ENCODE results near the gene NCR3LG1.
A peak's percentile ranks its signal among the peaks of the same experiment; 100 is the strongest.

NCR3LG1 gene

DNA sequence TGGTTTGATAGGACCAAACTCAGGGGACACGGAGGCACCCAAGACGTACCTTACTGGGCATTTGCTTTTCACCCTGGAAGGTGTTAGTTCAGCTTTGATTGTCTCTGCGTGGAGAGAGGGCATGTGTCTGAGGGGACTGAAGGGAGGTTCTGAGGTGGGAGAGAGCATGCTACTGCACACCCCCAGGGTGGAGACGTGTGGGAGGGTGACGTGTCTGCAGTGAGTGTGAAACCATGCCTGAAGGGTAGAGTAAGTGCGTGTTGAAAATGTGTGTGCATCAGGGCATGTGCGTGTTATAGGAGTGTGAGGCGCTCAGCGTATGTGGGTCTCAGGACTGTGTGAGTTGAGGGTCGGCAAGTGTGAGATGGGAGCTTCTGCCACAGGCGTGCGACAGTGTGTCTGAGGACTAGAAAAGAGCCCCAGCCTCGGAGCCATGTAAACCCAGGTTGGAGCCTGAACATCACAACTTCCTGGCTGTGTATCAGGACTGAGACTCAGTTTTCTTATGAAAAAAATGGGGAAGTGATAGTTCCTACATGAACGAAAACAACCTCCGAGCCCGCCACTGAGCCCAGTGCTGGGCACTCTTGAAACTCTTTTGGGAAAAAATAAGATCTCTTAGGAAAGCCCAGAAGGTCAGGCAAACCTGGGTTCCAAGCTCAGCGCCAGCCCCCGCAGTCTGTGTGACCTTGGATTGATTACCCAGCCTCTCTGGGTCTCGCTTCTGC is 48.6 kb downstream of the NCR3LG1 start:
- Histone ChIP-seq H3K27me3 (ENCODE audit: insufficient read depth, poor library complexity, severe bottlenecking) (peaks cover 2% of the 10 kb centered on the region), H3K27ac (replicated peaks) (no peak overlapping the region), H3K4me3 (replicated peaks; ENCODE audit: insufficient read depth, low read length) (no peak overlapping the region)
- TF ChIP-seq SPI1 (IDR thresholded peaks at IDR 0.05; ENCODE audit: borderline replicate concordance, low read depth) (peak; percentile 76), POLR2AphosphoS5 (IDR thresholded peaks at IDR 0.05; ENCODE audit: low read depth) (no peak)
- TF ChIP-seq, protein P1, sequence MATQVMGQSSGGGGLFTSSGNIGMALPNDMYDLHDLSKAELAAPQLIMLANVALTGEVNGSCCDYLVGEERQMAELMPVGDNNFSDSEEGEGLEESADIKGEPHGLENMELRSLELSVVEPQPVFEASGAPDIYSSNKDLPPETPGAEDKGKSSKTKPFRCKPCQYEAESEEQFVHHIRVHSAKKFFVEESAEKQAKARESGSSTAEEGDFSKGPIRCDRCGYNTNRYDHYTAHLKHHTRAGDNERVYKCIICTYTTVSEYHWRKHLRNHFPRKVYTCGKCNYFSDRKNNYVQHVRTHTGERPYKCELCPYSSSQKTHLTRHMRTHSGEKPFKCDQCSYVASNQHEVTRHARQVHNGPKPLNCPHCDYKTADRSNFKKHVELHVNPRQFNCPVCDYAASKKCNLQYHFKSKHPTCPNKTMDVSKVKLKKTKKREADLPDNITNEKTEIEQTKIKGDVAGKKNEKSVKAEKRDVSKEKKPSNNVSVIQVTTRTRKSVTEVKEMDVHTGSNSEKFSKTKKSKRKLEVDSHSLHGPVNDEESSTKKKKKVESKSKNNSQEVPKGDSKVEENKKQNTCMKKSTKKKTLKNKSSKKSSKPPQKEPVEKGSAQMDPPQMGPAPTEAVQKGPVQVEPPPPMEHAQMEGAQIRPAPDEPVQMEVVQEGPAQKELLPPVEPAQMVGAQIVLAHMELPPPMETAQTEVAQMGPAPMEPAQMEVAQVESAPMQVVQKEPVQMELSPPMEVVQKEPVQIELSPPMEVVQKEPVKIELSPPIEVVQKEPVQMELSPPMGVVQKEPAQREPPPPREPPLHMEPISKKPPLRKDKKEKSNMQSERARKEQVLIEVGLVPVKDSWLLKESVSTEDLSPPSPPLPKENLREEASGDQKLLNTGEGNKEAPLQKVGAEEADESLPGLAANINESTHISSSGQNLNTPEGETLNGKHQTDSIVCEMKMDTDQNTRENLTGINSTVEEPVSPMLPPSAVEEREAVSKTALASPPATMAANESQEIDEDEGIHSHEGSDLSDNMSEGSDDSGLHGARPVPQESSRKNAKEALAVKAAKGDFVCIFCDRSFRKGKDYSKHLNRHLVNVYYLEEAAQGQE (IDR thresholded peaks at IDR 0.05; ENCODE audit: insufficient replicate concordance, low read depth), result no peak
- DNase-seq (ENCODE audit: low read depth in 1 of 2, low spot score in 1 of 2), result no peak

DNA sequence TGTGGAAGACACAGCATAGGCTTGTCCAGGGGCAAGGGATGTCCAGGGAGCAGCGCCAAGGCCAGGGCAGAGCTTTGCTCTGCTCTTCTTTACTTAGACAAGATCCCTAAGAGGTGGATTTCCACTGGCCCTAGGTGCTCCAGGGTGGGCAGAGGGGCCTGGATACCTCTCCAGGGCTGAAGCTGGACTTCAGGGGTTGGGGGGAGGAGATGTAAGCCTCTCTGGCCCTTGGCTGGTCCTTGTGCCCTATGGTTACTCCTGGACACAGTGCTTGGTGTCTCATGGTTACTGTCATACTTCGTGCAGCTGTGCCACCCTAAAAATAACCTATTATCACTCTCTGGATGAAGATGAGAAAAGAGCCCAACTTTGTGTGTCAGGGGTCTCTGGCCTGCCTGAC is 49.7 kb downstream of the NCR3LG1 start:
- DNase-seq (ENCODE audit: low read depth in 1 of 2, low spot score in 1 of 2), result no peak
- Histone ChIP-seq H3K27me3 (ENCODE audit: insufficient read depth, poor library complexity, severe bottlenecking) (peaks cover 2% of the 10 kb centered on the region), H3K4me3 (replicated peaks; ENCODE audit: insufficient read depth, low read length) (no peak overlapping the region), H3K27ac (replicated peaks) (no peak overlapping the region)
- TF ChIP-seq SPI1 (IDR thresholded peaks at IDR 0.05; ENCODE audit: borderline replicate concordance, low read depth) (no peak), POLR2AphosphoS5 (IDR thresholded peaks at IDR 0.05; ENCODE audit: low read depth) (no peak), GABPA (IDR thresholded peaks at IDR 0.05; ENCODE audit: low read depth) (no peak)
- TF ChIP-seq, protein P2, sequence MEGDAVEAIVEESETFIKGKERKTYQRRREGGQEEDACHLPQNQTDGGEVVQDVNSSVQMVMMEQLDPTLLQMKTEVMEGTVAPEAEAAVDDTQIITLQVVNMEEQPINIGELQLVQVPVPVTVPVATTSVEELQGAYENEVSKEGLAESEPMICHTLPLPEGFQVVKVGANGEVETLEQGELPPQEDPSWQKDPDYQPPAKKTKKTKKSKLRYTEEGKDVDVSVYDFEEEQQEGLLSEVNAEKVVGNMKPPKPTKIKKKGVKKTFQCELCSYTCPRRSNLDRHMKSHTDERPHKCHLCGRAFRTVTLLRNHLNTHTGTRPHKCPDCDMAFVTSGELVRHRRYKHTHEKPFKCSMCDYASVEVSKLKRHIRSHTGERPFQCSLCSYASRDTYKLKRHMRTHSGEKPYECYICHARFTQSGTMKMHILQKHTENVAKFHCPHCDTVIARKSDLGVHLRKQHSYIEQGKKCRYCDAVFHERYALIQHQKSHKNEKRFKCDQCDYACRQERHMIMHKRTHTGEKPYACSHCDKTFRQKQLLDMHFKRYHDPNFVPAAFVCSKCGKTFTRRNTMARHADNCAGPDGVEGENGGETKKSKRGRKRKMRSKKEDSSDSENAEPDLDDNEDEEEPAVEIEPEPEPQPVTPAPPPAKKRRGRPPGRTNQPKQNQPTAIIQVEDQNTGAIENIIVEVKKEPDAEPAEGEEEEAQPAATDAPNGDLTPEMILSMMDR (IDR thresholded peaks at IDR 0.05; ENCODE audit: insufficient read depth, low read length), result no peak
- TF ChIP-seq, protein P1 (IDR thresholded peaks at IDR 0.05; ENCODE audit: insufficient replicate concordance, low read depth), result no peak

DNA sequence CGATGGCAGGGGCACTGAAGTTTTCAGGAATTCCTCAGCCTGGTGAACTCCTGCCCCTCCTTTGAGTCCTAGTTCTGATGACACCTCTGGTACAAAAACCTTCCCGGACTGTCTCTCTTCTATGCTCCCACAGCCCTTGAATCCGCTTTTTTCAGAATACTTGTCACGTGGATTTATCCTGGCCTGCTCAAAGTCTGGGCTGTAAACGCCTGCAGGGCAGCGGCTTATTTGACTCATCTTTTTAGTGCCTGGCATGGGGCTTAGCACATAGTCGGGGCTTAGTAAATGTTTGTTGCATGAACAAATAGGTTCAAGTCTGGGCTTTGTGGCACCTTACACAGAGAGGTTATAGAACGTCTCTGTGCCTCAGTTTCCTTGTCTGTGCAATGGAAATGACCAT is 50.2 kb downstream of the NCR3LG1 start:
- DNase-seq (ENCODE audit: low read depth in 1 of 2, low spot score in 1 of 2), result no peak
- Histone ChIP-seq H3K4me3 (replicated peaks; ENCODE audit: insufficient read depth, low read length) (no peak overlapping the region), H3K27me3 (ENCODE audit: insufficient read depth, poor library complexity, severe bottlenecking) (peaks cover 2% of the 10 kb centered on the region), H3K27ac (replicated peaks) (no peak overlapping the region)
- TF ChIP-seq, protein P2 (IDR thresholded peaks at IDR 0.05; ENCODE audit: insufficient read depth, low read length), result no peak
- TF ChIP-seq, protein P1 (IDR thresholded peaks at IDR 0.05; ENCODE audit: insufficient replicate concordance, low read depth), result no peak
- no peak for TF ChIP-seq GABPA (IDR thresholded peaks at IDR 0.05; ENCODE audit: low read depth)
